ENCODE results near the gene AMPD3. TPM values are rescaled to one million over a fixed set of nuclear protein-coding genes. Genes with fewer than 3 reads are reported as not detected.
A peak's percentile ranks its signal among the peaks of the same experiment; 100 is the strongest.

AMPD3 gene
- polyA plus RNA-seq, 1 of the 3 experiments (the other 2 are of a cell fraction) = 1.7 TPM

DNA sequence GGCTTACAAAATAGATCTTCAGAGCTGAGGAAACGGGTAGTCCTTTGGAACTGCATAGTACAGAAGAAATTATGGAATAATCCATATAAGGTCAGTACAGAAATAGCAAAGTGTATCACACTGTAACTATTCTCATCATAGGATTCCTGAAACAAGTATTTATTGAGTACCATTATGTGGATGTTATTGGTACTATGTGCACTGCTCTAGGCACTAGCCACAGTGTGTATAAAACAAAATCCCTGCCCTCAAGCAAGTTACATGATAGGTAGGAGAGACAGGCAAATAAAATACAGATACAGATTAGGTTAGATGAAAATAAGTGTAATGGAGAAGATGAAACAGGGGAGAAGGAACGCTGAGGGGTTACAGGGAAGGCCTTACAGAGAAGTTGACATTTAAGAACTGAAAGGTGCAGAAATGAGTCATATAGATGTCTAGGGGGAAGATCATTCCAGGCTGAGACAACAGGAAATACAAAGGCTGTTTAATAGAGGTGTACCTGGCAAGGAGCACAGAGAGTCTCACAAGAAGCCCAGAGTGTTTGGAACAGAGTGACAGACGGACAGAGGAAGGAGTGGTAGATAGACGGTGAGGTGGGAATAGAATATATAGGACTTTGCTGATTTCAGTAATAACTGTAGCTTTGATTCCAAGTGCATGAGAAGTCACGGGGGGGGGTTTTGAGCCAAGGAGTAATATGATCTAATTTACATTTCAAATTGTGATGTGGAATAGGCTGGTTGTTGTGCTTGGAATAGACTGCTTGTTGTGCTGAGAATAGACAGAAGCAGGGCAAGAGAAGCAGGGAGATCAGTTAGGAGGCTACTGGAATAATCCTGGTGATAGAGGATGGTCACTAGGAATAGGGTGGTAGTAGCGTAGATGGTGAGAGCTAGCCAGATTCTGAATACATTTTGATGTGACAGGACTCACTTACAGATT, 72.2 kb downstream of the AMPD3 start:
- H3K27me3 ChIP-seq (ENCODE audit: insufficient read depth) = no peaks in the 10 kb centered on the region
- H3K9me3 ChIP-seq = no peaks in the 10 kb centered on the region
- H3K4me1 ChIP-seq (ENCODE audit: control insufficient read depth in 1 of 2, insufficient read depth in 2 of 2, low read depth in 1 of 2, low read length in 1 of 2) = peaks cover 0 to 9% of the 10 kb centered on the region in 2 experiments; a peak in 2 of 4 replicates
- no peak overlapping the region for H3K4me3 ChIP-seq (ENCODE audit: low read depth in 2 of 2, low read length in 1 of 2)
- CTCF ChIA-PET = interaction anchor here (0.6 kb wide), 1 partner anchor 127 kb away, joined by 3 read pairs; no protein-coding TSS in a partner anchor
- TF ChIP-seq CHD2 (IDR thresholded peaks at IDR 0.05; ENCODE audit: low read length, partially characterized antibody) (no peak), FOSL2 (IDR thresholded peaks at IDR 0.05; ENCODE audit: borderline replicate concordance, low read depth) (0 out of 2 replicates have a peak, but pooled peaks have one; percentile 10)
- H3F3A ChIP-seq (replicated peaks; ENCODE audit: insufficient read depth) = no peaks in the 10 kb centered on the region
- no peaks in the 10 kb centered on the region for H3K79me2 ChIP-seq (ENCODE audit: insufficient read depth)
- H3K9ac ChIP-seq = no peak overlapping the region
- no peak for DNase-seq
- no peaks in the 10 kb centered on the region for H4K20me1 ChIP-seq (ENCODE audit: insufficient read depth)
- H3K4me2 ChIP-seq = no peak overlapping the region
- POLR2A ChIA-PET = no interaction called here
- no peak overlapping the region for H3K27ac ChIP-seq (ENCODE audit: low read depth in 2 of 2, low read length in 1 of 2)
- H3K9me2 ChIP-seq = no peaks in the 10 kb centered on the region
- H3K36me3 ChIP-seq (replicated peaks in 1 of 2; ENCODE audit: control insufficient read depth in 1 of 2, insufficient read depth in 2 of 2, low read length in 1 of 2) = peaks cover 60 to 68% of the 10 kb centered on the region in 2 experiments
- 75% methylated on average over 6 of the region's 6 CpGs for WGBS (ENCODE audit: low lambda C conversion rate)
- no peak overlapping the region for H2AFZ ChIP-seq (ENCODE audit: low read depth)

DNA sequence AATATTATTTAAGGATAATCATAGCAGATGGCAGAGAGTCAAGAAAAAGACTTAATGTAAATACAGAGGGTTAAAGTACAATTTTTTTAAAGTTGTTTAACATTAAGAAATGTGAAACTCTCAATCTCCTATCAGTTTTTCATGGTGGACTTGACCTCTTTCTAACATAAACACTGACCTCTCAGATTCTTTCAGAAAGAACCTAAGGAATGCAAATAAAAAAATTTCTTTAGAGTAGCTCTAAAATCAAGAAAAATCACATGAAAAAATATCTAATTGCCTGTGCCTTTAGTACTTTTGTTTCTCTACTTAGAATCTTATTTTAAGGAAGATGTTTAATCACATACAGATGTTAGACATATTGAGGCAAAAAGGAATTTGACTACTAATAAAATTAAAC, 73.1 kb downstream of the AMPD3 start:
- Histone ChIP-seq H4K20me1 (ENCODE audit: insufficient read depth) (no peaks in the 10 kb centered on the region), H3K9me2 (no peaks in the 10 kb centered on the region), H3K27ac (ENCODE audit: low read depth in 2 of 2, low read length in 1 of 2) (no peak overlapping the region), H3K4me2 (no peak overlapping the region), H3K27me3 (ENCODE audit: insufficient read depth) (no peaks in the 10 kb centered on the region), H3K36me3 (replicated peaks in 1 of 2; ENCODE audit: control insufficient read depth in 1 of 2, insufficient read depth in 2 of 2, low read length in 1 of 2) (peaks cover 57 to 65% of the 10 kb centered on the region in 2 experiments), H3K9me3 (no peaks in the 10 kb centered on the region), H3K79me2 (ENCODE audit: insufficient read depth) (no peaks in the 10 kb centered on the region), H3F3A (replicated peaks; ENCODE audit: insufficient read depth) (no peaks in the 10 kb centered on the region), H3K9ac (no peak overlapping the region), H2AFZ (ENCODE audit: low read depth) (no peak overlapping the region), H3K4me1 (ENCODE audit: control insufficient read depth in 1 of 2, insufficient read depth in 2 of 2, low read depth in 1 of 2, low read length in 1 of 2) (peaks cover 0 to 9% of the 10 kb centered on the region in 2 experiments; a peak in 2 of 4 replicates), H3K4me3 (ENCODE audit: low read depth in 2 of 2, low read length in 1 of 2) (no peak overlapping the region)
- ChIA-PET POLR2A (no interaction called here), CTCF (interaction anchor here (0.7 to 1.1 kb wide), 2 partner anchors 12 to 14 kb away, joined by 3 read pairs; no protein-coding TSS in a partner anchor)
- DNase-seq = no peak
- TF ChIP-seq, protein P1, sequence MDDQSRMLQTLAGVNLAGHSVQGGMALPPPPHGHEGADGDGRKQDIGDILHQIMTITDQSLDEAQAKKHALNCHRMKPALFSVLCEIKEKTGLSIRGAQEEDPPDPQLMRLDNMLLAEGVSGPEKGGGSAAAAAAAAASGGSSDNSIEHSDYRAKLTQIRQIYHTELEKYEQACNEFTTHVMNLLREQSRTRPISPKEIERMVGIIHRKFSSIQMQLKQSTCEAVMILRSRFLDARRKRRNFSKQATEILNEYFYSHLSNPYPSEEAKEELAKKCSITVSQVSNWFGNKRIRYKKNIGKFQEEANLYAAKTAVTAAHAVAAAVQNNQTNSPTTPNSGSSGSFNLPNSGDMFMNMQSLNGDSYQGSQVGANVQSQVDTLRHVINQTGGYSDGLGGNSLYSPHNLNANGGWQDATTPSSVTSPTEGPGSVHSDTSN (IDR thresholded peaks at IDR 0.05) = no peak
- TF ChIP-seq, protein P2, sequence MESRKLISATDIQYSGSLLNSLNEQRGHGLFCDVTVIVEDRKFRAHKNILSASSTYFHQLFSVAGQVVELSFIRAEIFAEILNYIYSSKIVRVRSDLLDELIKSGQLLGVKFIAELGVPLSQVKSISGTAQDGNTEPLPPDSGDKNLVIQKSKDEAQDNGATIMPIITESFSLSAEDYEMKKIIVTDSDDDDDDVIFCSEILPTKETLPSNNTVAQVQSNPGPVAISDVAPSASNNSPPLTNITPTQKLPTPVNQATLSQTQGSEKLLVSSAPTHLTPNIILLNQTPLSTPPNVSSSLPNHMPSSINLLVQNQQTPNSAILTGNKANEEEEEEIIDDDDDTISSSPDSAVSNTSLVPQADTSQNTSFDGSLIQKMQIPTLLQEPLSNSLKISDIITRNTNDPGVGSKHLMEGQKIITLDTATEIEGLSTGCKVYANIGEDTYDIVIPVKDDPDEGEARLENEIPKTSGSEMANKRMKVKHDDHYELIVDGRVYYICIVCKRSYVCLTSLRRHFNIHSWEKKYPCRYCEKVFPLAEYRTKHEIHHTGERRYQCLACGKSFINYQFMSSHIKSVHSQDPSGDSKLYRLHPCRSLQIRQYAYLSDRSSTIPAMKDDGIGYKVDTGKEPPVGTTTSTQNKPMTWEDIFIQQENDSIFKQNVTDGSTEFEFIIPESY (IDR thresholded peaks at IDR 0.05; ENCODE audit: borderline replicate concordance, low read depth) = no peak
- TF ChIP-seq SMC3 (IDR thresholded peaks at IDR 0.05; ENCODE audit: low read depth, low read length) = no peak
- TF ChIP-seq GATA2 (CRISPR knock-in tag; IDR thresholded peaks at IDR 0.05) = no peak
- no peak for TF ChIP-seq SIN3A (IDR thresholded peaks at IDR 0.05; ENCODE audit: borderline replicate concordance, low read depth, low read length)
- TF ChIP-seq, protein P3, sequence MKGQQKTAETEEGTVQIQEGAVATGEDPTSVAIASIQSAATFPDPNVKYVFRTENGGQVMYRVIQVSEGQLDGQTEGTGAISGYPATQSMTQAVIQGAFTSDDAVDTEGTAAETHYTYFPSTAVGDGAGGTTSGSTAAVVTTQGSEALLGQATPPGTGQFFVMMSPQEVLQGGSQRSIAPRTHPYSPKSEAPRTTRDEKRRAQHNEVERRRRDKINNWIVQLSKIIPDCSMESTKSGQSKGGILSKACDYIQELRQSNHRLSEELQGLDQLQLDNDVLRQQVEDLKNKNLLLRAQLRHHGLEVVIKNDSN (IDR thresholded peaks at IDR 0.05; ENCODE audit: borderline replicate concordance, low read depth) = no peak
